ENCODE data around the gene ENAH.
"Not testable (repeated sequence)": the region's sequence is repeated elsewhere in the genome, so short reads cannot be mapped to it uniquely, and the experiment has no call there.

The ENAH gene

GRCh38 chr1:225631021-225631663, 21.8 kb downstream of the ENAH start:
- no peaks in the 10 kb centered on the region for H3K36me3 ChIP-seq (replicated peaks; ENCODE audit: low read depth, low read length)

GRCh38 chr1:225629483-225629882, 23.4 kb downstream of the ENAH start:
- TF ChIP-seq, protein P1, sequence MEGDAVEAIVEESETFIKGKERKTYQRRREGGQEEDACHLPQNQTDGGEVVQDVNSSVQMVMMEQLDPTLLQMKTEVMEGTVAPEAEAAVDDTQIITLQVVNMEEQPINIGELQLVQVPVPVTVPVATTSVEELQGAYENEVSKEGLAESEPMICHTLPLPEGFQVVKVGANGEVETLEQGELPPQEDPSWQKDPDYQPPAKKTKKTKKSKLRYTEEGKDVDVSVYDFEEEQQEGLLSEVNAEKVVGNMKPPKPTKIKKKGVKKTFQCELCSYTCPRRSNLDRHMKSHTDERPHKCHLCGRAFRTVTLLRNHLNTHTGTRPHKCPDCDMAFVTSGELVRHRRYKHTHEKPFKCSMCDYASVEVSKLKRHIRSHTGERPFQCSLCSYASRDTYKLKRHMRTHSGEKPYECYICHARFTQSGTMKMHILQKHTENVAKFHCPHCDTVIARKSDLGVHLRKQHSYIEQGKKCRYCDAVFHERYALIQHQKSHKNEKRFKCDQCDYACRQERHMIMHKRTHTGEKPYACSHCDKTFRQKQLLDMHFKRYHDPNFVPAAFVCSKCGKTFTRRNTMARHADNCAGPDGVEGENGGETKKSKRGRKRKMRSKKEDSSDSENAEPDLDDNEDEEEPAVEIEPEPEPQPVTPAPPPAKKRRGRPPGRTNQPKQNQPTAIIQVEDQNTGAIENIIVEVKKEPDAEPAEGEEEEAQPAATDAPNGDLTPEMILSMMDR (IDR thresholded peaks at IDR 0.05; ENCODE audit: low read depth, low read length): no peak
- no peak for TF ChIP-seq EZH2phosphoT487 (IDR thresholded peaks at IDR 0.05; ENCODE audit: low read depth)
- Histone ChIP-seq H3K27me3 (ENCODE audit: low read depth, low read length) (no peaks in the 10 kb centered on the region), H3K27ac (ENCODE audit: low read length) (no peak overlapping the region), H3K4me1 (ENCODE audit: low read length) (no peaks in the 10 kb centered on the region), H4K20me1 (ENCODE audit: insufficient read depth, low read length) (no peaks in the 10 kb centered on the region), H3K9ac (ENCODE audit: low read length) (no peak overlapping the region), H3K4me3 (ENCODE audit: low read length) (no peak overlapping the region), H3K79me2 (ENCODE audit: low read length) (no peaks in the 10 kb centered on the region), H2AFZ (ENCODE audit: low read depth, low read length) (no peak overlapping the region), H3K36me3 (replicated peaks; ENCODE audit: low read depth, low read length) (no peaks in the 10 kb centered on the region), H3K9me3 (ENCODE audit: insufficient read depth, low read length) (no peaks in the 10 kb centered on the region), H3K4me2 (ENCODE audit: low read length) (no peak overlapping the region)

More at GRCh38 chr1:225631021-225631663, 21.8 kb downstream of the ENAH start:
- Histone ChIP-seq H4K20me1 (ENCODE audit: insufficient read depth, low read length) (no peaks in the 10 kb centered on the region), H3K27ac (ENCODE audit: low read length) (no peak overlapping the region), H3K4me2 (ENCODE audit: low read length) (no peak overlapping the region), H3K9me3 (ENCODE audit: insufficient read depth, low read length) (no peaks in the 10 kb centered on the region), H3K9ac (ENCODE audit: low read length) (no peak overlapping the region), H2AFZ (ENCODE audit: low read depth, low read length) (no peak overlapping the region), H3K27me3 (ENCODE audit: low read depth, low read length) (no peaks in the 10 kb centered on the region), H3K4me3 (ENCODE audit: low read length) (no peak overlapping the region), H3K4me1 (ENCODE audit: low read length) (no peaks in the 10 kb centered on the region), H3K79me2 (ENCODE audit: low read length) (no peaks in the 10 kb centered on the region)
- TF ChIP-seq EZH2phosphoT487 (IDR thresholded peaks at IDR 0.05; ENCODE audit: low read depth): no peak
- TF ChIP-seq, protein P1 (IDR thresholded peaks at IDR 0.05; ENCODE audit: low read depth, low read length): no peak

DNA sequence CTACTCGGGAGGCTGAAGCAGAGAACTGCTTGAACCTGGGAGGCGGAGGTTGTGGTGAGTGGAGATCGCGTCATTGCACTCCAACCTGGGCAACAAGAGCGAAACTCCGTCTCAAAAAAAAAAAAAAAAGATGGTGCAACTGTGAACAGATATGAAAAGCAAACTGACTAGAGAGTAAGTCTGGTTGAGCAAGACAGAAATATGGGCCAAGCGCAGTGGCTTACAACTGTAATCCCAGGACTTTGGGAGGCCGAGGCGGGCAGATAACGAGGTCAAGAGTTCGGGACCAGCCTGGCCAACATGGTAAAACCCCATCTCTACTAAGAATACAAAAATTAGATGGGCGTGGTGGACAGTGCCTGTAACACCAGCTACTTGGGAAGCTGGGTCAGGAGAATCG, 24.1 kb downstream of the ENAH start:
- H3K4me1 ChIP-seq (ENCODE audit: low read length); H3K9ac ChIP-seq (ENCODE audit: low read length); H3K4me2 ChIP-seq (ENCODE audit: low read length); H3K79me2 ChIP-seq (ENCODE audit: low read length); H3K4me3 ChIP-seq (ENCODE audit: low read length); H3K36me3 ChIP-seq (replicated peaks; ENCODE audit: low read depth, low read length); H4K20me1 ChIP-seq (ENCODE audit: insufficient read depth, low read length); H3K9me3 ChIP-seq (ENCODE audit: insufficient read depth, low read length); H3K27ac ChIP-seq (ENCODE audit: low read length); H2AFZ ChIP-seq (ENCODE audit: low read depth, low read length); H3K27me3 ChIP-seq (ENCODE audit: low read depth, low read length): not testable (repeated sequence)

- Histone ChIP-seq H3K27me3 (ENCODE audit: low read depth, low read length) (no peaks in the 10 kb centered on the region), H3K36me3 (replicated peaks; ENCODE audit: low read depth, low read length) (no peaks in the 10 kb centered on the region), H3K4me2 (ENCODE audit: low read length) (no peak overlapping the region), H2AFZ (ENCODE audit: low read depth, low read length) (no peak overlapping the region), H4K20me1 (ENCODE audit: insufficient read depth, low read length) (no peaks in the 10 kb centered on the region), H3K27ac (ENCODE audit: low read length) (no peak overlapping the region), H3K4me3 (ENCODE audit: low read length) (no peak overlapping the region), H3K79me2 (ENCODE audit: low read length) (no peaks in the 10 kb centered on the region), H3K4me1 (ENCODE audit: low read length) (no peaks in the 10 kb centered on the region), H3K9ac (ENCODE audit: low read length) (no peak overlapping the region), H3K9me3 (ENCODE audit: insufficient read depth, low read length) (no peaks in the 10 kb centered on the region)
- TF ChIP-seq EZH2phosphoT487 (IDR thresholded peaks at IDR 0.05; ENCODE audit: low read depth): no peak
- TF ChIP-seq, protein P1 (IDR thresholded peaks at IDR 0.05; ENCODE audit: low read depth, low read length): no peak
These were observed 25.5 kb downstream of the ENAH start for GRCh38 chr1:225627304-225627947.
